NOMO-1 (cell line): ENCODE results near the gene ADAMTSL1.

Experiments used
- DNase-seq, 2 experiments: peaks; one replicate each; lab custom pipeline; 2025; ENCODE audit not compliant: unreplicated experiment in 2 of 2; lab: John Stamatoyannopoulos, UW

ADAMTSL1 gene

DNA sequence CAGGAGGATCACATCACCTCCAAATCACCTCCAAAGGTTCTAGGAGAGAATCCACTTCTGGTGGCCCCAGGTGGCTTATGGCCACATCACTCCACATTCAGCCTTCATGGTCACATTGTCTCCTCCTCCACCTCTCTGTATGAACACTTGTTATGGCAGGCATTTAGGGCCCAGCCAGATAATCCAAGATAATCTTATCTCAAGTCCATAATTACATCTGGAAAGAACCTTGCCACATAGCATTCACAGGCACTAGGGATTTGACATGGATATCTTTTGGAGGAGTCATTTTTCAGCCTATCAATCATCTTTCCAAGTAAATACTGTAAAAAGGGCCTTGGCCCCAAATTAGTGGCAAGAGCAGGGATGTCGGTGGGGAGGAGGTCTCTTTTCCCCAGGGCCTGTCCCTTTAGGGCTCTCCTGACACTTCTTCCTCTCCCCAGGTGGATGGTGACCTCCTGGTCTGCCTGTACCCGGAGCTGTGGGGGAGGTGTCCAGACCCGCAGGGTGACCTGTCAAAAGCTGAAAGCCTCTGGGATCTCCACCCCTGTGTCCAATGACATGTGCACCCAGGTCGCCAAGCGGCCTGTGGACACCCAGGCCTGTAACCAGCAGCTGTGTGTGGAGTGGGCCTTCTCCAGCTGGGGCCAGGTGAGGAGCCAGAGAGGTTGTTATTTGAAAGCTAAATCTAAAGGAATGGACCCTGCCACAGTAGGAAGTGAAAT is 418.2 kb downstream of the ADAMTSL1 start:
- no peak for DNase-seq

DNA sequence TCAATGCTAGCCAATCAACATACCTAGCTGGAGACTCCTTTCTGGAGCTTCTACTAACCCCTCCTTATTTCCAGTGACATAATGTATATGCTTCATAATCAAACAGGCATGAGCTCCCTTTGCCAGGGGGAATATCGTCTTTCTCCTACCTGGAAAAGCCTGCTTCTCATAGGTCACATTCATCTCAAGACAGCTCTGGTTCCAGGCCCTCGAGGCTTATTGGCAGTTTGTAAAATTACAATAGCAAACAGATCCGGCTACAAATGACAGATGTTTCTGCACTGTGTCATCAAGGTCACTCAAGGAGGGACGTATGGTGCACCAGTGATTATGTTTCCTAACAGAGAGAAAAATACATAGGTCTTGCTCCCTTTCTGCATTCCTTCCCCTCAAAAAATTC is 419.1 kb downstream of the ADAMTSL1 start:
- no peak for DNase-seq

- DNase-seq = no peak
These were observed 419.5 kb downstream of the ADAMTSL1 start for GRCh38 chr9:18893491-18893890.

GRCh38 chr9:18896004-18896403 is 422.1 kb downstream of the ADAMTSL1 start:
- DNase-seq = no peak

DNA sequence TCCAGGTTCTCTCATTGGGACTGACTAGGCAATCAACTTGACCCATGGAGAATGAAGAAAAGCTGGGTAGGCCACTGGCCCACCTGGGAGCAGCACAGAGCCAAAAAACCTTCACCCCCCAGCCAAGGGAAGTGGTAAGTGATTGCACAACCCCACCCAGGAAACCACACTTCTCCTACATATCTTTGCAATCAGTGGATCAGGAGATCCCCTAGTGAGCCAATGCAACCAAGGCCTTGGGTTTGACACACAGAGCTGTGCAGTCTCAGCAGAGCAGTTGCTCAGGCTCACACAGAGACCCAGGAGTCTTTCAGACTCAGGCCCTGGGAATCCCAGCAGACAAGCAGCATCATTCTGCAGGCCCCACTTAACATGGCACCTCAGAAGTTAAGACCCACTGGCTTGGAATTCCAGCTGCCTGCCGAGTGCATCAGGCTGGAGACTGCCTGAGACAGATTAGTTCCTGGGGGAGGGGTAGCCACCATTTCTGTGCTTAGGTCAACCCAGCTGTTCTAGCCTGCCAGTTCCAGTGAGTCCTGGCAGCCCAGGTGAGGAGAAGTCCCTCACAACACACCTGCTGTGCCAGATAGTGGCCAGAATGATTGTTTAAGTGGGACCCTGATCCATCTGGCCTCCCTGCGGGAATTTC is 422.7 kb downstream of the ADAMTSL1 start:
- no peak for DNase-seq

- DNase-seq = no peak
These were observed 429.5 kb downstream of the ADAMTSL1 start for GRCh38 chr9:18903450-18903849.

- no peak for DNase-seq
These were observed 431.3 kb downstream of the ADAMTSL1 start for GRCh38 chr9:18905028-18905882.

- DNase-seq = no peak
These were observed 432.1 kb downstream of the ADAMTSL1 start for GRCh38 chr9:18905883-18906629.

- DNase-seq = no peak
These were observed 432.9 kb downstream of the ADAMTSL1 start for GRCh38 chr9:18906656-18907395.

GRCh38 chr9:18907927-18908625 is 434.1 kb downstream of the ADAMTSL1 start:
- no peak for DNase-seq

- no peak for DNase-seq
These were observed 435.4 kb downstream of the ADAMTSL1 start for GRCh38 chr9:18909140-18910018.

- DNase-seq = no peak
These were observed 436.5 kb downstream of the ADAMTSL1 start for GRCh38 chr9:18910435-18910834.

DNA sequence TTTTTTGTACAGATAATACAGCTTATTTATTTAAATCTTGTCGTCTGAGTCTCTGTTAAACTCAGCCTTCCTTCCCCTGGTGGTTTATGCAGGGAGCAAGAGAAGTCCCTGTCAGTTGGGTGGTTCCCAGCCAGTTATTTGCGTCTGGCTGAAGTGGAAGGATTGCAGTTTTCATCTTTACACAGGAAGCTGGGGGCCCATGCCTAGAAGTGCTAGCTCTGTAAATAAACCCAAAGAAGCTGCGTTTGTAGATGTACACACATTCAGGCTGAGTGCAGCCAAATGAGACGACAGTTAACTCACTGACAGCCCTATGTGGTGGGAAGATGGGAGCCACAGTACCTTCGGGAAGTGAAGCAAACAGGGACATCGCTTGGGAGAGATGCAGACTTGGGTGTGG is 437.0 kb downstream of the ADAMTSL1 start:
- DNase-seq = no peak

- no peak for DNase-seq
These were observed 437.9 kb downstream of the ADAMTSL1 start for GRCh38 chr9:18911714-18912342.

GRCh38 chr9:18920141-18921084 is 446.5 kb downstream of the ADAMTSL1 start:
- no peak for DNase-seq

- no peak for DNase-seq
These were observed 447.6 kb downstream of the ADAMTSL1 start for GRCh38 chr9:18921366-18922075.
